HL-60 (cell line): ENCODE results near the gene RHBDL1.

ENCODE experiments used
- DNase-seq, 2 experiments: peaks; one replicate each; pipeline ENCODE4 v3.0.0-alpha.2; 2010 to 2020; ENCODE audit warnings: low read depth in 1 of 2, low spot score in 1 of 2
- H3K27ac ChIP-seq: fragments of 250-450 bp; sonication (Bioruptor Pico); replicated peaks from 2 replicates; pipeline ENCODE4 v1.5.1; 2020; ENCODE audit warnings: mild to moderate bottlenecking, moderate library complexity
- H3K27me3 ChIP-seq: fragments of 250-450 bp; sonication (Bioruptor Pico); 2 replicates; pipeline ENCODE4 v1.5.1; 2021; ENCODE audit warnings: mild to moderate bottlenecking, moderate library complexity; ENCODE audit not compliant: insufficient read depth, poor library complexity, severe bottlenecking
- H3K4me3 ChIP-seq: replicated peaks from 2 replicates; pipeline ENCODE4 v1.5.1; 2011; ENCODE audit warnings: mild to moderate bottlenecking, control low read depth, low read length; ENCODE audit not compliant: insufficient read depth
- CTCF ChIP-seq: IDR thresholded peaks from one replicate; pipeline ENCODE4 v1.5.1; 2011; ENCODE audit warnings: low read length, control low read depth, inconsistent platforms; ENCODE audit not compliant: insufficient read depth
- GABPA ChIP-seq: IDR thresholded peaks from 2 replicates; pipeline ENCODE4 v1.6.1; 2012; ENCODE audit warnings: low read depth
- POLR2AphosphoS5 ChIP-seq: IDR thresholded peaks from 2 replicates; pipeline ENCODE4 v1.6.1; 2012; ENCODE audit warnings: low read depth
- REST ChIP-seq: IDR thresholded peaks from 2 replicates; pipeline ENCODE4 v1.6.1; 2012; ENCODE audit warnings: low read depth; ENCODE audit not compliant: insufficient replicate concordance
- SPI1 ChIP-seq: IDR thresholded peaks from 2 replicates; pipeline ENCODE4 v1.6.1; 2012; ENCODE audit warnings: low read depth, mild to moderate bottlenecking, borderline replicate concordance

Gene RHBDL1

GRCh38 chr16:627454-628239, 47.8 kb upstream of the RHBDL1 start:
- H3K4me3 ChIP-seq = no peak overlapping the region
- no peak for DNase-seq
- no peaks in the 10 kb centered on the region for H3K27me3 ChIP-seq
- H3K27ac ChIP-seq = no peak overlapping the region
- TF ChIP-seq REST (no peak), SPI1 (no peak), CTCF (no peak), POLR2AphosphoS5 (no peak), GABPA (no peak)

- no peak for DNase-seq
- no peak overlapping the region for H3K4me3 ChIP-seq
- no peak for TF ChIP-seq REST
- TF ChIP-seq SPI1 = no peak
- TF ChIP-seq GABPA = no peak
- no peak for TF ChIP-seq POLR2AphosphoS5
- TF ChIP-seq CTCF = no peak
- H3K27ac ChIP-seq = no peak overlapping the region
- no peaks in the 10 kb centered on the region for H3K27me3 ChIP-seq
These were observed 47.0 kb upstream of the RHBDL1 start for GRCh38 chr16:628321-629061.

GRCh38 chr16:629185-629832, 46.2 kb upstream of the RHBDL1 start:
- H3K4me3 ChIP-seq = no peak overlapping the region
- TF ChIP-seq POLR2AphosphoS5 = no peak
- no peak for TF ChIP-seq SPI1
- no peak for TF ChIP-seq GABPA
- TF ChIP-seq CTCF = no peak
- no peak for TF ChIP-seq REST
- H3K27ac ChIP-seq = no peak overlapping the region
- DNase-seq = no peak
- no peaks in the 10 kb centered on the region for H3K27me3 ChIP-seq
